Cortex of kidney (tissue), 1 donor: ENCODE results near the gene MEMO1.
"Not testable (repeated sequence)": the region's sequence is repeated elsewhere in the genome, so short reads cannot be mapped to it uniquely, and the experiment has no call there.

Source experiments
- DNase-seq: peaks from one replicate; lab custom pipeline; 2025; lab: John Stamatoyannopoulos, UW

MEMO1 gene

DNA sequence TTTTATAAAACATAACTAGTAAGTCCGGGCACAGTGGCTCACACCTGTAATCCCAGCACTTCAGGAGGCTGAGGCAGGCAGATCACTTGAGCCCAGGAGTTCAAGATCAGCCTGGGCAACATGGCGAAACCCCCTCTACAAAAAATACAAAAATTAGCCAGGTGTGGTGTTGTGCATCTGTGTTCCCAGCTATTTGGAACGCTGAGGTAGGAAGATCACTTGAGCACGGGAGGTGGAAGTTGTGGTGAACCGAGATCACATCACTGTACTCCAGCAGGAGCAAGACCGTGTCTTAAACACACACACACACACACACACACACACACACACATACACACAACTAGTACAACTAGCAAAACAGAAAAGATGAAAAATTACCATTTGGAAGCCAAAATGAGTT, 103.3 kb downstream of the MEMO1 start:
- not testable (repeated sequence) for DNase-seq

DNA sequence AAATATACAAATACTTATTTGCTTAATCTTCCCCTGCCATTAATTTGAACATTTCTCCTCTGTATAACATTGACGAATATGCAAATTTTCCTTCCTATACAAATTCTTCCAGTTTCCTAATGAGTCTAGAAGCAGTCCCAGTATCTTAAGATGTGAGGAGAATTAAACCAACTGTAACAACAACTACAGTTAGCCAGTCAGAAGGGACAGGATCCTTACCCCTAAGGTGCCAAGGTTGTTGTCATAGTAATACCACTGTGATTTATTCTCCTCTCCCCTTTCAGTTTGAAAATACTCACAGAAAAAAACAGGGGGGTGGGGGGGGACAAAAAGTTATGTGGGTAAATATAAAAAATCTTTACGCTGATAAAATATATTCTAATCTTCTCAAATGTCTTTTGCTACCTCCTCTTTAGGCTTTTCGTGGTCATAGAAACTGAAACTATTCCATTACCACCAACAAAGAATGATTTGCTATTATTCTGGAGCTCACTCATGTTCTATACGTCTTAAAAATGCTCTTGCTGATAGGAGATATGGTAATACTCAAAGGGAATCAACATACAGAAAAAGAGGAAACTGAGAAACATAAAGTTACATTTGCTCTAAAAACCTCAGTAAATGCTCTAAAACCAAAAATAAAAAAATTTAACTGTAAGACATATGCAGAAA, 107.6 kb downstream of the MEMO1 start:
- no peak for DNase-seq

DNA sequence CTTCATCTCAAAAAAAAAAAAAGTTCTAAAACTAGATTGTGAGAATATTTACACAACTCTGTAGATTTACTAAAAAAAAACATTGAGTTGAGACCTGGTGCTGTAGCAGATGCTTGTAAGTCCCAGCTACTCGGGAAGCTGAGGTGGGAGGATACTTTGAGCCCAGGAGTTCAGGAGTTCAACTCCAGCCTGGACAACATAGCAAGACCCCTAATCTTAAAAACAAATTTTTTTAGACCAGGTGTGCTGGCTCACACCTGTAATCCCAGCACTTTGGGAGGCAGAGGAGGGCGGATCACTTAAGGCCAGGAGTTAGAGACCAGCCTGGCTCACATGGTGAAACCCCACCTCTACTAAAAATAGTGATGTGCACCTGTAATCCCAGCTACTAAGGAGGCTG, 108.9 kb downstream of the MEMO1 start:
- no peak for DNase-seq

DNA sequence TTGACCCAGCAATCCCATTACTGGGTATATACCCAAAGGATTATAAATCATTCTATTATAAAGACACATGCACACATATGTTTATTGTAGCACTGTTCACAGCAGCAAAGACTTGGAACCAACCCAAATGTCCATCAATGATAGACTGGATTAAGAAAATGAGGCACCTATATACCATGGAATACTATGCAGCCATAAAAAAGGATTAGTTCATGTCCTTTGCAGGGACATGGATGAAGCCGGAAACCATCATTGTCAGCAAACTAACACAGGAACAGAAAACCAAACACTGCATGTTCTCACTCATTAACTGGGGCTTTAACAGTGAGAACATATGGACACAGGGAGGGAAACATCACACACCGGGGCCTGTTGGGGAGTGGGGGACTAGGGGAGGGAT, 110.7 kb downstream of the MEMO1 start:
- DNase-seq = not testable (repeated sequence)

DNA sequence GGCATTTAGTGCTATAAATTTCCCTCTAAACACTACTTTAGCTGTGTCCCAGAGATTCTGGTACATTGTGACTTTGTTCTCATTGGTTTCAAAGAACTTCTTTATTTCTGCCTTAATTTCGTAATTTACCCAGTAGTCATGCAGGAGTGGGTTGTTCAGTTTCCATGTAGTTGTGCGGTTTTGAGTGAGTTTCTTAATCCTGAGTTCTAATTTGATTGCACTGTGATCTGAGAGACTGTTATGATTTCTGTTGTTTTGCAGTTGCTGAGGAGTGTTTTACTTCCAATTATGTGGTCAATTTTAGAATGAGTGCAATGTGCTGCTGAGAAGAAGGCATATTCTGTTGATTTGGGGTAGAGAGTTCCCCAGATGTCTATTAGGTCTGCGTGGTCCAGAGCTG, 112.5 kb downstream of the MEMO1 start:
- not testable (repeated sequence) for DNase-seq

DNA sequence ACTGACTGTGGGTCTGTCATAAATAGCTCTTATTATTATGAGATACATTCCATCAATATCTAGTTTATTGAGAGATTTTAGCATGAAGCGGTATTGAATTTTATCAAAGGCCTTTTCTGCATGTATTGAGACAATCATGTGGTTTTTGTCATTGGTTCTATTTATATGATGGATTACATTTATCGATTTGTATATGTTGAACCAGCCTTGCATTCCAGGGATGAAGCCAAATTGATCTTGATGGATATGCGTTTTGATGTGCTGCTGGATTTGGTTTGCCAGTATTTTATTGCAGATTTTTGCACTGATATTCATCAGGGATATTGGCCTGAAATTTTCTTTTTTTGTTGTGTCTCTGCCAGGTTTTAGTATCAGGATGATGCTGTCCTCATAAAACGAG, 113.5 kb downstream of the MEMO1 start:
- not testable (repeated sequence) for DNase-seq

DNA sequence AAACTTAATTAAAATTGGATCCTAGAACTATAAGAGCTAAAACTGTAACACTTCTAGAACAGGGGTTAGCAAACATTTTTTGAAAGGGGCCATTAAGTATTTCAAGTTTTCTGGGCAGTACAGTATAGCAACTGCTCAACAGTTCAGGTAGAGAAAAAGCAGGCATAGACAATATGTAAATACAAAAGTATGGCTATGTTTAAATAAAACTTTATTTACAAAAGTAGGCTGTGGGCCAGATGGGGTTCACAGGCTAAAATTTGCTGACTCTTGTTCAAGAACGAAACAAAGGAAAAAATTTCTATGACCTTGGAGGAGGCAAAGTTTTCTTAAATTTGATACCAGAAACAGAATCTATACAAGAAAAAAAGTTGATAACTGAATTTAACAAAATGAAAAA, 114.5 kb downstream of the MEMO1 start:
- DNase-seq = no peak

DNA sequence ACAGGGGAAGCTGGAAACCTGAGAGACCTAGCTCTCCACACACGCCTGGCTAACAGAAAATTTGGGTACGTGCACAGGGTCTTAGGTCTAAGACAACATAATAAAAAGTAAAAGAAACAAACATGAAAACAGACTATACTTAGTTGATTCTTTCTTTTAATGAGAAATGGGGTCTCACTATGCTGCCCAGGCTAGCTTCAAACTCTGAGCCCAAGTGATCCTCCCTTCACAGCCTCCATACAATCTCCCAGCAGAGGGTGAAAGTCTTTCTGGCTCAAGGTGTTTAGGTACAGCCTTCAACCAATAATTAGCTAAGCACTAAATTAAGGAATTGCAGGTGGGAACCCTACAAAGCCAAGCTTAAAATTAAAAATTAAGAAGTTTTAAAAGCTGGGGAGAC, 116.2 kb downstream of the MEMO1 start:
- DNase-seq = no peak

DNA sequence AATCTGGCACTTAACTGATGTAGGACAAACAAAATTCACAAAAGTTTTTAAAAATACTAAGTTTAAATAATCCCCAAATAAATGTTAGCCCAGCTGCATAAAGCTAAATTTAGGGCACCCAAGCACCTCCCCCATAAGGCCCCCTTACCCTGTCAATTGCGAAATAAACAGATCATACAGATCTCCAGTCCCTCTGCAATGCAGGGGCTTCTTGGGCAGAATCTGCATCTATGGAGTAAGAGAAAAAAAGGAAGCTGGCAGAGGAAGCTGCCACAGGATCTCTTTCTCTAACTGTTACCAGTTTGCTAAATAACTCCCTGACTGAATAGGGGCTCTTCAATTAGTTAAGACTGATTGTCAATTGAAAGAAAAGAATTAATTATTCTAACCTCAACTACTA, 117.7 kb downstream of the MEMO1 start:
- no peak for DNase-seq

DNA sequence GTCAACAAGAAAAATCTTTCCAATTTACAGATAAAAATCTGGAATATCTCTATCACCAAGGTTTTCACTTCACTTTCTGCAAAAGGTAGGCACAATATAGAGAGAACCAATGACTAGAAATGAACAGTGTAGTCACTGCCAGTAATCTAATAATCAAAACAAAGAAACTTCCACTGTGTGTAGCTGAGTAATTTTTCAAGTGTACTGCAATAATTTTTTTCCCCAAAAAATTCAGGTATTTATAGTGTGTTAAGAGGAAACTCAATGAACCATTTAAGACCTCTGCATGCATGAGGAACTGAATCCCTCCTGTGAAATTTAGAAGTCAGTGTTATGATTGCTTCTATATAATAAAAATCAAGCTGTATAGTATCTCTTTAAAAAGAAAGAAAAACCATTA, 121.8 kb downstream of the MEMO1 start:
- no peak for DNase-seq

DNA sequence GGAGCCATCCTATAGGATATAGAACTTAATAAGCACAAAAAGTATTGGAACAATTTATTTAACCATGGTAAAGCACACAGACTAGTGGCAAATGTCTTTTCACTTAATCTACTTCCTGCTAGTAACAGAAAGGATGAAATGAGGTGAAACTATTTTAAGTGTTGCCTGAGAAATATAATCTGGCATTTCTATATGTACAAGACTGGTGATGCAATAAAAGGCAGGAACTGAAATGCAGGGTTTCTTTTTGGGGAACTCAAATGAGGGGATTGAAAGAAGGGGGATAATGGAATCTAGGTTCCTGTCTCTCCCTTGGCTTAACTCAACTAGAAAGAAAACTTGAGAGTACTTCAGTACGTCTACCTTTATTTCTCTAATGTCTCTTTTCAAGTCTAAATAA, 122.3 kb downstream of the MEMO1 start:
- DNase-seq = no peak

DNA sequence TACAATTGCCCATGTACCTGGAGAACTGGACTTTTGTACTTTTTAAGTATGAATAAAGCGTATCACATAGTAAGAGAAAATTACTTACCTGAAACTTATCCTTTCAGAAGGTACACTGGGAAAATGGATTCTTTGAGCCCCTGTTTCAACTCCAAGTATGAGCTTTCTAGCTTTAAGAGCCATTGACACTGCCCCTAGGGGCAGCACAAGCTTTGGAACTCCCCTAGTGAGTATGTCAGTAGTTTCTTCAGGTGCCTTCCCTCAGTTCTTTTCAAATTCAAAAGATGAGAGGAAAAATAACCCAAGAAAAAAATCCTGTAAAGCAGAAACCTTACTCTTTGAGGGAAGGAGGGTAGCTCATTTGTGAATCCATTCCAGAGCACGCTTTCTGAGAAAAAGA, 124.1 kb downstream of the MEMO1 start:
- no peak for DNase-seq

DNA sequence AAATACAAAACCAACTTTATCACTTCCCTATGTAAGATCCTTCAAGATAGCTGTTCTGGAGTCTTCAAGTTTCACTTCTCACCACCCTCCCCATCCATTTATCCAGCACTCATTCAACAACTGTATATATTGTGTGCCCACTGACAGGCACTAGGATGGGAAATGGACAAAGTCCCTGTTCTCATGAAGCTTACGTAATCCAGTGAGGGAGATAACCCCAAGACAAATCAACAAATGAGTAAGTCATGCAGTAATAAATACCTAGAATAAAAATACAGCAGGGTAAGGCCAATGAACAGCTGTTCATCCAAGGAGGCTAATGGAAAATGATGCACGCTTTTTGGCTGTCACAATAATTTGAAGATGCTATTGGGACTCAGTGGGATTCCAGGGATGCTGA, 133.8 kb downstream of the MEMO1 start:
- no peak for DNase-seq

DNA sequence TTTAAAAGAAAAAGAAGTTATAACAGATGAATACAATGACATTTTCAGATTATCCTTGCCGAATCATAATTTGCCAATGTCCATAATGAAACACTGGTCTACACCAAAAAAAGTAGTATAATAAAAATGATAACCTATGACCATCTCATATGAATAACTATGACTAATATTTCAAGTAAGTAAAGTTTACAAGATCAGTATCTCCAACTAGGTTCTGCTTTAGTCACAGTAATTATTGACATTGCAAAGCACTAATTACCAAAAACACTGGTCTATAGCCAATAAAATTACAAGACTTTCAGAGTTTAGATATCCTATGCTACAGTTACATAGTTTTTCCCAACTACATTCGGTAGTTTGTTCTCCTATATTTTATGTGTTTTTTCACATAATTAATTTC, 136.7 kb downstream of the MEMO1 start:
- DNase-seq = no peak

DNA sequence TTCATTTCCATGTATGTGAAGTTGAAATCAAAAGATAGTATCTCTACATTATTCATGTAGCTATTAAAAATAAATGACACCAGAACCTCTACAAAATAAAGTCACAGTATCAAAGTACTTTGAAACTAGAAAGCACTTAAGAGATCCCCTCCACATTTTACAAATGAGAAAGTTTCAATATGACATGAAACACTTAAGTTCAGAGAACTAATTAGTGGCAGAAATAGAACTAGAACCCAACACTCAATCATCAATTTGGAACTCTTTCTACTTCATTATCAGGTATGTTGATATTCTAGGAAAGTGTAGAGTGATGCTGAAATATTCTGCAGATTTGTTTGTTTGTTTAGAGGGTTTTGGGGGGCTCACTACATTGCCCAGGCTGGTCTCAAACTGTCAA, 145.6 kb downstream of the MEMO1 start:
- no peak for DNase-seq

DNA sequence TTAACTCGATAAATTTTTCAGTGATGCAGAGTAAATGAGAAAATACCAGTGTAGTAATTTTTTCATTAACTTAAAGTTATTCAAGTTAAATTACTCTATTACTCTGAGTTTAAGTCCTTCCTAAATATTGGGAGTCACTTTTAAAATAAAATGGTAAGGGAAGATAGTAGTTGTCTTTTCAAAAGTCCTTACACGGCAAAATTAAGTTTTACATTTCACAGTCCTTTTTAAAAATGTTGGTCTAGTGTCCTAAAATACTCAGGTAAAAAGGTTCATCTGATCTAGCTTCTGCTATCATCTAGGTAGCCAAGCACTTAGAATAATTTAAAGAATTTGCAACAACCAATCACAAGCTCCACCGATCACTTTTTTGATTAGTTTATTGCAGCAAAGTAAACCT, 146.9 kb downstream of the MEMO1 start:
- DNase-seq = no peak

DNA sequence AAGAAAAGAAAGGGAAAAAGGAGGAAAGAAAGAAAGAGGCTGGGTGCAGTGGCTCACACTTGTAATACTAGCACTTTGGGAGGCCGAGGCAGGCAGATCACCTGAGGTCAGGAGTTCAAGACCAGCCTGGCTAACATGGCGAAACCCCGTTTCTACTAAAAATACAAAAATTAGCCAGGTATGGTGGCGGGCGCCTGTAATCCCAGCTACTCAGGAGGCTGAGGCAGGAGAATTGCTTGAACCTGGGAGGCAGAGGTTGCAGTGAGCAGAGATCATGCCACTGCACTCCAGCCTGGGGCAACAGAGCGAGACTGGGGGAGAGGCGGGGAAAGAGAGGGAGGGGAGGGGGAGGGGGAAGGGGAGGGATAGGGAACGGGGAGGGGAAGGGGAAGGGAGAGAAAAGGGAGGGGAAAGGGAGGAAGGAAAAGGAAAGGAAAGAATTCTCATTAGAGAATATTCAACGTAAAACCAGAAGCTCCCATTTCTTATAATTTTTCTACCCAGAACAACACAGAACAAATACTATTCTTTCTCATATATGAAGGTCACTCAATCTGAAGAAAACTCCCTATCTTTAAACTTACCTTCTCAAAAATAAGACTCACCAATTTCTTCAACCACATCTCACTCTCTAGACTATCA, 147.7 kb downstream of the MEMO1 start:
- DNase-seq = not testable (repeated sequence)

DNA sequence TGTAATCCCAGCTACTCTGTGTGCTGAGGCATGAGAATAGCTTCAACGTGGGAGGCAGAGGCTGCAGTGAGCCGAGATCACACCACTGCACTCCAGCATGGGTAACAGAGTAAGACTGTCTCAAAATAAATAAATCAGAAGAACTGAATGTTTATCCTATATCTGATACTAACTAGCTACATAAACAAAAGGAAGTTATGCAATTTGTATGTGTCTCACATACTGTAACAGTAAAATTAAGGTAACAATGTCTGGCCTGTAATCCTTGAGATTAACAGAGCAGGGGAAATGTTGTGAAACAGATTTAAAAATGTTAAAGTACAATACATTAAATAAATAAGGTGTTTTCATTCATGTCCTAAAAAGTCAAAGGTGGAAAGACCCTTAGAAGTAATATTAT, 150.8 kb downstream of the MEMO1 start:
- DNase-seq = no peak

DNA sequence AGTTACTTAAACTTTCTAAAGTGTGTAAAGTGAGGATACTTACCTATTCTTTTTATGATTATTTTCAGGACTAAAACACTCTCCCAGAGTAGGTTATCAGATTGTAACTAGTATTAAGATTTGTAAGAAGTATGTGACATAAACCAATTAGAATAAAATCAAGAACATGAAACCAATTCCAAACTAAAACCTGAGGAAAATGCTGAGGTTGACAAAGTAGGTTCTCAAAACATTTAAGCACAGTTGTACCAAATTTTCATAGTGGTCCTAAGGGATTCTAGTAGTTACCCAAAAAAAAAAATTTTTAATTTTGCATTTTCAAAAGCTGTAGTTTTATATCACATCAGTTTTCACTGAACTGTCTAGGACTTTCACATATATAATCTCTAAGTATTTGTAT, 157.3 kb downstream of the MEMO1 start:
- DNase-seq = no peak

DNA sequence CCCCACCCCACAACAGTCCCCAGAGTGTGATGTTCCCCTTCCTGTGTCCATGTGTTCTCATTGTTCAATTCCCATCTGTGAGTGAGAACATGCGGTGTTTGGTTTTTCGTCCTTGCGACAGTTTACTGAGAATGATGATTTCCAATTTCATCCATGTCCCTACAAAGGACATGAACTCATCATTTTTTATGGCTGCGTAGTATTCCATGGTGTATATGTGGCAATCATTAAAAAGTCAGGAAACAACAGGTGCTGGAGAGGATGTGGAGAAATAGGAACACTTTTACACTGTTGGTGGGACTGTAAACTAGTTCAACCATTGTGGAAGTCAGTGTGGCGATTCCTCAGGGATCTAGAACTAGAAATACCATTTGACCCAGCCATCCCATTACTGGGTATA, 168.7 kb downstream of the MEMO1 start:
- not testable (repeated sequence) for DNase-seq

DNA sequence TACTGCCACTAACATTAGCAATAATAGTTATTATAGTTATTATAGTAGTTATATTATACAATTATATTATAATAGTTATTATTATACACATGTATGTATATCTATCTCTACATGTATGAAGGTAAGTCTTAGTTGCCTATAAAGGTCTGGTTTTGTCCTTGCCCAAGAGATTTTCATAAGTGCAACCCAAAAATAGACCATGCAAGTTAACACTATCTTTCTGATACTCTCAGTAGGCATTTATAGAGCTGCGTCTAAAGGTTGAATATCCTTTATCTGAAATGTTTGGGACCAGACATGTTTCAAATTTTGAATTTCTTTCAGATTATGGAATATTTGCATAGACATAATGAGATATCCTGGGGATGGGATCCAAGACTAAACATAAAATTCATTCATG, 175.4 kb downstream of the MEMO1 start:
- DNase-seq = no peak

DNA sequence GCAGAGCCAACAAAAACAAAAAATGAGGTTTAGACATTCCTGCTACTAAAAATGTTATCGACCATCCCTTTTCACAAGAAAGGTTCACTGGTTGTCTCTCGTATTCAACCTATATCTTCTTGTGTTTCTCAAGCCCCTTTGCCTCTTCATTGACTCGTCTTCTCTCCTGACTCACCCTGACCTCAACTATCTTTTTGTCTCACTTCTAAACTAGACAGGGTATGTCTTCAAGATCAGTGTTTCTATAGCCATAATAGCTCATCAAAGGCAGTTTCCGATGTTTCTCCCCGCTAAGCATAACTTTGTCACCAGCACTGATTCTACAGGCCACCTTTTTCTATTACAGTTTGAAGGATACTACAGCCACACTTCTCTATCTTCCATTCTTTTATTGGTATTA, 178.4 kb downstream of the MEMO1 start:
- DNase-seq = no peak

DNA sequence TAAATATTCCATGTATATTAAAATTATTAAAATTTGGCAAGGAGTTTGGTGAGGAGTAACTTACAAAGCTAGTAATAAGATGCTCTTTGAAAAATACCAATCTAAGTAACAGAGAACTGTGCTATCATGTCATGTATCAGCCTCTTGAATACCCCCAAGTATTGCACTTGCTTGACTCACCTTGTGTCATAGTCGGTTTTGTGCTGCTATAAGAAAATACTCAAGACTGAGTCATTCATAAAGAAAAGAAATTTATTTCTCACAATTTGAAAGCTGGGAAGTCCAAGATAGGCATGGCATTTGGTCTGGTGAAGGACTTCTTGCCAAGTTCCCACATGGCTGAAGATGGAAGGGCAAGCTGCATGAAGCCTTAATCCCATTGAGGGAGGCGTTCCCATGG, 179.2 kb downstream of the MEMO1 start:
- no peak for DNase-seq

DNA sequence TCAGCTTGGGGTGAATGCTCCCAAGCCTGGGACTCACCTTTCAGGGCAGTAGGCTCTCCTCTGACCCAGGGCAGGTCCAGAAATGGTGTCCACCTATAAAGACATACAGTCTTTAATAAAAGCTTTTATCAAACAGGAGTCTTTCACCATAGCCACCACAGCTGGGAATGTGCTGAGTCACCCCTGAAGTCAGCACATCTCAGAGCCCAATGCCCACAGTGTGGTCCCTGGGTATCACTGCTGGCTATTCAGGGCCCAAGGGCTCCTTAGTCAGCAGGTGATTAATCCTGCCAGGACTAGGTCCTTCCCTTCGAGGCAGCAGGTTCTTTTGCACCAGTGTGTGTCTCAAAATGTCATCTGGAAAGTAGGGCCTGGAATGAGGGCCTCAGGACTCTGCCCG, 181.9 kb downstream of the MEMO1 start:
- DNase-seq = no peak
